NCI-H146 treated with DMSO at 0.1 percent for 48 hours (cell line): Measurements from ENCODE around the gene TEDC2.
"Not testable (repeated sequence)": the region's sequence is repeated elsewhere in the genome, so short reads cannot be mapped to it uniquely, and the experiment has no call there.

Experiments used
- DNase-seq: peaks from one replicate; lab custom pipeline; 2025; ENCODE audit not compliant: unreplicated experiment; lab: John Stamatoyannopoulos, UW

Gene TEDC2

DNA sequence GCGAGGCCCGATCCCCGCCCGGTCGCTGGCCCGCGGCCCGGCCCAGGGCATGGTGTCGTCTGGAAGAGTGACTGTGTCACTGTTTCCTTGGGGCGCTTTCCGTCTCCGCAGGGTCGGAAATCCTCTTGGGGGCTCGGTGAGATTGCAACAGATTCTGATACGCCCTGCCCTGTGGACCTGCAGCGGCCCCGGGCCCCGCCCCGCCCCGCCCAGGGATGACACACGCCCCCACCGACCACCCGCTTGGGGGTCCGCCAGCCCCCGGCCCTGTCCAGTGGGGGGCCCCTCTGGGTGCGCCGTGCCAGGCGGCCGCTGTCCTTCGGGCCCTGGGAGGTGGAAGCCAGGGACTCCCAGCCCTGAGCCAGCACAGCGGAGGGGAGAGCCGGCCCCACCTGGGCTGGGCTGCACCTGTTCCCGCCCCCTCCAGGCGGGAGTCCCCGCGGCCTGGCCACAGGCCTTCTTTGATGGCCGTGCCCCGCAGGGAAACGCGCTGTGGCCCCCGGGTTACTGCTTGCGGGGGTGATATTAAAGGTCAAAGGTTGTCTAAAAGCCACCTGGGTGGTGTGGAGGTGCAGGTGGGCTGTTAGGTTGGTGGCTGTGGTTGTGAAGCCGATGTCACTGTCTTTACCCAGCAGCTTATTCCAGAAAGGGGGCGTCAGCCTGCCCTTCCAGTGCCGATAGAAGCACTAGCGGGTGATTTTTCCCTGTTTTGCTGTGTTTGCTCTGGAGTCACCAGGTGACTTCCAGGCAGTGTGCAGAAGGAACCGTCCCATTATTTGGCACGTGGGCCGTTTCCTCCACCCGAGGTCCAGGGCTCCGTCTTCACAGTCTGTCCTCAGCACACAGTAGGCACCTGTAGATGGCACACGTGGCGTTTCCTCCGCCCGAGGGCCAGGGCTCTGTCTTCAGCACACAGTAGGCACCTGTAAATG lies 15.8 kb downstream of the TEDC2 start:
- DNase-seq, result peak; percentile 58

DNA sequence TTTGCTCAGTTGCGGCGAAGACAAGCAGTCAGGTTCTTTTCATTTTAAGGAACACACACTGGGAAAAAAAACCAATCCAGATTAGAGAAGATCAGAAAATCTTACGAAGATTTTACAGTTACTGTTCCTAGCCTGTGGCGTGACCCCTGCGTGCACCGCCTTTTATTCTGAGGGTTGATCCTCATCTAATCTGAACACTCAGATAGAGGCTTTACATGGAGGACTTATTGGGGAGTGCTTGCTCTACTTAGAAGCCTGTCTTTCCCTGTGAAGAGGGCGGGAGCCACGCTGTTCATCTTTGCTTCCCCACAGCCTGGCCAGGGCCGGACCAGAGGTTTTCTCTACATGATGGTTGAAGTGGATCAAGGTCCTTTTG lies 16.4 kb downstream of the TEDC2 start:
- no peak for DNase-seq

DNA sequence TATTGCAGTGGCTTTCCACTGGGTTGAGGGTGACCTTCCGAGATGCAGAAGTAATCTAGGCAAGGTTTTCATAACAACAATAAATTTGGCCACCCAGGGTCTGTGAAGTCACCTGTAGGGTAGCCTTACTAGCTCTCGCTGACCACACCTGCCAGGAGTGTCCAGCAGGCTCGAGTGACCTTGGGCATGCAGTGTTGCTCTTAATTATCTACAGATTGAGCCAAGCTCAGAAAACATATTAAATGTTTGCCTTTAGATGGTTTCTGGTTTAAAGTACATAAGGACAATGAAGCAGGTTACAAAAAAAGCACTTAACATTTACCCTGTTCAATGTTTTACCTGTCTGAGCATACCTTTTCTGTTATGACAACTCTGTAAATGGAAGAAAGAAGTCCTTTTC lies 16.8 kb downstream of the TEDC2 start:
- no peak for DNase-seq

DNA sequence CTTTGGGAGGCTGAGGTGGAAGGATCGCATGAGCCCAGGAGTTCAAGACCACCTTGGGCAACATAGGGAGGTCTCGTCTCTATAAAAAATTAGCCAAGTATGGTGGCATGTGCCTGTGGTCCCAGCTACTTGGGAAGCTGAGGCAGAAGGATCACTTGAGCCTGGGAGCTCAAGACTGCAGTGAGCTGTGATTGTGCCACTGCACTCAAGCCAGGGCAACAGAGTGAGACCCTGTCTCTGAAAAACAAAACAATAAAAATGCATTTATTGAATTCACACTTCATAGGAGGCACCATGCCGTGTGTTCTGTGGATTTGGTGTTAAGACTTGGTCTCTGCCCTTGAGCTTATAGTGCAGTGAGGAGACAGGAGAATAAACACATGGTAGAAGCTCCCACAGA lies 17.4 kb downstream of the TEDC2 start:
- no peak for DNase-seq

DNA sequence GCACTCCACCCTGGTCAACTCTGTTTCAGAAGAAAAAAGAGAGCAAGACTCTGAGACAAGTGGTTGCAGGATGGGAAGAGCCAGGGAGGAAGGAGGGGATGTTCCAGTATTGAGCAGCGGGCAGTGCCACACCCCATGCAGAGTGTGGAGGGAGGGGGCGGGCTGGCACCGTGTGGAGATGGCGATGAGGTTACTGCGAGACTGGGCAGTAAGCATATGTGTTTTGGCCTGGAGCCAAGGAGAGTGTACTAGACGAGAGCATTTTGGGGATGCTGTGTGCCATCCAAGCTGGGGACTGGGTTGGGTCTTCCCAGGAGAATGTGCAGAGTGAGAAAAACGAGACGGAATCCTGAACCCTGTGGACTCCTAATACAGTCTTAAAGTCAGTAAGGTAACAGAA lies 18.4 kb downstream of the TEDC2 start:
- no peak for DNase-seq

DNA sequence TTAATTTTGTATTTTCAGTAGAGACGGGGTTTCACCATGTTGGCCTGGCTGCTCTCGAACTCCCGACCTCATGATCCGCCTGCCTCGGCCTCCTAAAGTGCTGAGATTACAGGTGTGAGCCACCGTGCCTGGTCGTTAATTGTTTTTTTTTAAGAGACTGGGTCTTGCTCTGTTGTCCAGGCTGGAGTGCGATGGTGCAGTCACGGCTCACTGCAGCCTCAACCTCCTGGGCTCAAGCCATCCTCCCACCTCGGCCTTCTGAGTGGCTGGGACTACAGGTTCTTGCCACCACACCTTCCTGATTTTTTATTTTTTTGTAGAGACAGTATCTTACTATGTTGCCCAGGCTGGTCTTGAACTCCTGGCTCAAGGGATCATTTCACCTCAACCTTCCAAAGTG lies 20.1 kb downstream of the TEDC2 start:
- not testable (repeated sequence) for DNase-seq

DNA sequence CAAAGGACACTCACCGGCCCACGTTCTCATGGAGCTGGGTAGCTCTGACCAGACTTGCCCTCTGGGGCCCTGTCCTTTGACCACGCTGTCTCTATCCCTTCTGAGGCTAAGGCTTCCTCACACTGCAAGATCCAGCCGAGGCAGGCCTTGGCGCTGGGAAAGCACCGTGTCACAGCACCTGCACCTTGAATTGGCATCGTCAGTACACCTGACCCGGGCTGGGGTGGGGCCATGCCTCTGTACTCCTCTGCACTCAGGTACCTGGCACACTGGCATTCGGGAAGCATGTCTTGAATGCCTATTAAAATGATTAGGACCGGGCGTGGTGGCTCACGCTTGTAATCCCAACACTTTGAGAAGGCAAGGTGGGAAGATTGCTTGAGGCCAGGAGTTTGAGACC lies 21.0 kb downstream of the TEDC2 start:
- DNase-seq, result no peak

DNA sequence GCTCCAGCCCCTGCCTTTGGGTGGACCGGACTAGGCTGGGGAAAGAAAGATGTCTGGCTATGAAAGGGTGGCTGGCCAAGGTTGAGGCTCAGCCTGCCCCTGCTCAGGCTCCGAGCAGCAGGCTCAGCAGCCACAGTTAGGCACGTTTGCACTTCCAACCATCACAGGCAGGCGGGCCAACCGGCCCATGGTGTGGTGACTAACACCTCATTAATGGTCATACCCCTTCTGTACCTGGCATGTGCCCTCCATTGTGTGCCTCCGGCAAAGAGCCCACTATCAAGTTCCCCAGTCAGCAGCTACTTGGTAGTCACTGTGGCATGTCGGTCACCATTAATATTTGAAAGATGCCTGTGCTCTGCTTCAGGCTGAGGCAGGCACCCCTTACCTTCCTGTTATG lies 21.8 kb downstream of the TEDC2 start:
- no peak for DNase-seq

DNA sequence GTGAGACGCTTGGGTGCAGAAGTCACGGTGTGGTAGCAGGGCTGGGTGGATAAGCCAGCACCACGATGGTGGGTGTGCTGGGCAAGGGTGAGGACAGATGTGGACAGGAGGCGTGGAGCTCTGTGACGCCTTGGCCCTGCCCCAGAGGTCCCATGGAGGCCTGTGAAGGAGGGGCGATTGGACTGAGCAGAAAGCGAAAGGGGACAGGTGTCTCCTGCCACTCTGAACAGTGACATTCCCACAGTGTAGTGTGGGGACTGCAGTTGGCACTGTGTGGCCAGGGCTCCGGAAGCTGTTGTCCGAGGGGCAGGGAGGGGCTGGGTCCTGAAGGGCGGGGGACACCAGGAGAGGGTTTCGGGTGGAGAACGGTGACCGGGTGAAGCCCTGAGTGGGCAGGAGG lies 22.3 kb downstream of the TEDC2 start:
- no peak for DNase-seq

DNA sequence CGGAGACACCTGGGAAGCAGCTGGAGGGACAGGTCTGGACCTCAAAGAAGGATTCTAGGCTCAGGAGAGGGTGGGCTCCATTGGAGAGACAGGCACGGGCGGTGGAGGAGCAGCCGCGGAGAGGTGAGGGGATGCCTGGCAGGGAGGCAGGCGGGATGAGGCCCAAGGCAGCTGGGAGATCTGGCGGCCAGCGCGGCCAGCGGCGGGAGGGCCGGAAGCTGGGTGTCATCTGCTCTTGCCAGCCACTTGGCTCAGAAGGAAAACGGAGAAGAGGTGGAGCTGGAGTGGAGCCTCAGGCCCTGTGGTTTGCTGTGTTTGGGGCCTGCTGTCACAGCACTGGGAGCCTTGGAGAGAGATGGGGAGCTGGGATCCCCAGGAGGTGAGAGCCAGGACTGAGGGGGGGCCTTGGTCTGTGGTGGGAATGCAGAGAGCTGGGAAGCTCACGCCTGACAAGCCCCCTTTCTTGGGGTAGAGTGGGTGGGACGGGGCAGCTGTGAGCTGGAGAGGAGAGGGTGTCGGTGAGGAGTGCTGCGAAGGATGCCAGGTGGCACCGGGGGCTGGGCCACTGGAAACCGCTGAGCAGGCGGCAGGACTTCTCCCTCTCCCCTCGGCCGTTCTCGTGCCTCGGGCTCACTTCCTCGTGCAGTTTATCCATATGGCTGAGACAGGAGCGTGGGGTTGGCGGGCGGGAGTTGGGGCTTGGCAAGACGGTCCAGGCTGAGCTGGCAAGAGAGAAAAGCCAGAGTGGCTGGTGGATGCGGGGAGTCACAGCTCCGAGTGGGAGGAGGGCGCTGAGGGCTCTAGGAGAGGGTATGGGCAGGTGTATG lies 23.0 kb downstream of the TEDC2 start:
- DNase-seq, result no peak

DNA sequence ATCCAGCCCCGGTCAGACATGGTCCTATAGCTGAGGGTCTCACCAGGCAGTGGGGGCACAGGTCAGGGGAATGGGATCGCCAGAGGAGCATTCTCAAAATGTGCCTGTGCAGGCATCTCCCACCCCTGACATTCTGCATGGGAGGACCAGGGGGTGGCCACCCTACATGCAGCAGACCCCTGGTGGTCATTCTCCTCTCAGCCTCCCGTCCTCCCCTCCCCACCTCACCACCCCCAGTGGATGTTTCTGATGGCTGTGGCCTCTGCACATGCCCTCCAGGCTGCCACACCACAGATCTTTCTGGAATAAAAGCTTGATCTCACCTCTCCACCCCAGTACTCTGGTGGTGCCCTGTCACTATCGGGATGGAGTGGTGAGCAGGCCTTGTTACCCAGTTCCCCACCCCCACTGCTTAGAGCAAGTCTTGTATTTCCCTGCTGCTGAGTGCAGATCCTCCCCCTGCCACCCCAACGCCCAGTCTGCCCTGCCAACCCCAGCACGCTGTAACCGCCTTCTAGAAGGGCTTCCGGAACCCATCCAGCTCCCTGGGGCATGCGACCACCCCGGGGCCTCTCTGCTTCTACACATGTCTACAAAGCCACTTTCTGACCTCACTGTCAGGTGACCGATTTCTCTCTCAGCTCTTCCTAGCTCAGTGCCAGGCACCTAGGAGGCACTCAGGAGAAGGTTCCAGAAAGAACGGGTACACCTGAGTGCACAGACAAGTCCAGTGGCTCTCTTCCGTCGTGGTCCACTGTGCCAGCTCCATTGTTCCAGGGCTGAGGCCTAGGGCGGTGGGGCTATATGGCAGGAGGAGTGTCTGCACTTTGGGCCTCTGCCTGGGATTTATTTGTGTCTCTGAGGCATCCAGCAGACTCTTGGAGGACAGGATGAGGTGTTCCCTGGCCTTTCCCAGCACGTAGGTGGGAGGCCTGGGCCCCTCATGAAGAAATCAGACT lies 24.3 kb downstream of the TEDC2 start:
- DNase-seq, result no peak

DNA sequence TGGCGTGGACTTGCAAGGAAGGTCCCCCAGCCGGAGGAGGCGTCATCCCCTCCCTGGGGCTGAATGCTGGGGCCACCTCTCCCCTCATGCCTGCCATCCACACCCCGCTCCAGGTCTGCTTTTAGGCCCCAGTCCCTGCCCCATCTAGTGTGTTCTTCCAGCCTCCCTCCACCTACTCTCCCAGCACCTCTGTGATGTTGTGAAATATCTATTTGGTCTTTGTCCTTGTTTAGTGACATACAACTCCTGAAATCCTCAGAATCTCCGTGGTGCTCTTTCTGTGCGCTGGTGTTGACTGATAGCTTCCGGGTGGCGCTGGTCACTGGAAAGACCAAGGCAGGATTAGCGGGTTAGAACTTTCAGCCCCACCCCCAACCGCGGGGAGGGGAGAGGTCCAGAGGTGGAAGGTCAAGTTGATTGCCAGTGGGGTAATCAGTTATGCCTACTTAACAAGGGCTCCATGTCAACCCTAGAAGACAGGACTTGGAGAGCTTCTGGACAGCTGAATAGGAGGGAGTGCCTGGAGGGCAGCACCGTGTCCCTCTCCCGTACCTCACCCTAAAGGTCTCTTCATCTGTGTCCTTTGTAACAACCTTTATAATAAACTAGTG lies 25.1 kb downstream of the TEDC2 start:
- DNase-seq, result no peak

DNA sequence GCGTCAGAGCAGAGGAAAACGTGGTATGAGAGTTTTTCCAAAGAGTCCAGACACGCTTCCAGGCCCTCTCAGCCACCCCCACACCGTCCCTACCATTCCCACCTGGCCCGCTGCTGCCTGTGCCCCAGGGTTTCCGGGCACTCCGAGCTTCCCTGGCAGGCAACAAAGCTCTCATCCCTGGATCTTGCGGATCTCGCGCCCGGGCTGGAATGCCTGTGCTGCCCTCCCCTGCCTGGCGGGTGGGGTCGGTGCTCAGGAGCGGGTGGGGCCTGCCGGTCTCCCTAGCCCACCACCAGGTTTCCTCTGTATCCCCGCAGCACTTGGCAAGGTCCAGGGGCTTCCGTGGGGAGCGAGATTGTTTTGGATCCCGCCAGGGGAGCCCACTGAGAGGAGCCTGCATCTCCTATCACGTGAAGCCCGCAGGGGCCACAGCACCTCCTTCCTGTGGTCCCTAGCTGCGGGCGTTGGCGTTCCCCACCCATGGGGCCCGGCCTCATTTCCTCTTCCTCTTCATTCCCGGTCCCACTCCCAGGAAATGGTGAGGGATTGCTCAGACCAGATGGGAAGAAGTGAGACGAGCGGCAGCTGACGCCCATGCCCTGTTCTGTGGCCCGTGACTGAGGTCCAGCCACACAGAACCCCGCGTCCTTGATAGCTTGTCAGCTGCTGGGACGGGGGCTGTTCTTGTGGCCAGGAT lies 26.1 kb downstream of the TEDC2 start:
- no peak for DNase-seq

DNA sequence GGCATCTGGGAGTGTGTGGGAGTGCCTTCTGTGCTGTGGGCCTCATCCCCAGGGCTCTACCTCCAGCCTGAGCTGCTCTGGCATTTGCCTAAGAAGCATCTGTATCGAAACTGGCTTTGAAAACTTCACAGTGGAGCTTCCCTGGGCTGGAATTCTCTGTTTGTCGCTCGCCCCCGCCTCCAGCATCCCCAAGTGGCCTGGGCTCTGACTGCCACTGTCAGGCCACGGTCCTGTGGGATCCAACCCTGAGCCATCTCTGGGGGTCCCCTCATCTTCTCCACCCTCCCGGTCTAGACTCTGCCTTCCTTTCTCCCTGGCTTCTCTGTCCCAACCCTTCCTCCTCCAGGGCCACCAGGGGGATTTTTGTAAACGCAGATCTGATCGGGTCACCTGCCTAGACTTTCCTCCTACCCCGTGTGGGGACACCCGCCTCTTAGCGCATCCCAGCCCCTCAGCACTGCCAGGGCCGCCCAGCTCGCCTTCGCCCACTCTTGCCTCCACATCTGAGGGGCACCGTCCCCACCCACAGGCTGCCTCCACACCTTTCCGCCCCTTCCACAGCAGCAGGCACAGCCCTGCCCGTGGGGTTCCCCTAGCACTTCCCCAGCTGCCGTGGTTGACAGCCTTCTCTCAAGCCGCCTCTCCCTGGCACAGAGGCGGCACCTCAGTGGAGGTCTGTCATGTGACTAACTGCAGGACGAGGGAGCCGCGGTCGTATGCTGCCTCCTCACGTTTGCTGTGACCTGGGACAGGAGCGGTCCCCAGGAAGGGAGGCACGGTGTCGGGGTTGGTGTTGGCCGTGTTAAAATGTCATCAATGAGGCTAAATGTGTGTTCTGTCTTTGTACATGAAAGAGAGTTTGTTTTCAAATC lies 27.0 kb downstream of the TEDC2 start:
- DNase-seq, result no peak

DNA sequence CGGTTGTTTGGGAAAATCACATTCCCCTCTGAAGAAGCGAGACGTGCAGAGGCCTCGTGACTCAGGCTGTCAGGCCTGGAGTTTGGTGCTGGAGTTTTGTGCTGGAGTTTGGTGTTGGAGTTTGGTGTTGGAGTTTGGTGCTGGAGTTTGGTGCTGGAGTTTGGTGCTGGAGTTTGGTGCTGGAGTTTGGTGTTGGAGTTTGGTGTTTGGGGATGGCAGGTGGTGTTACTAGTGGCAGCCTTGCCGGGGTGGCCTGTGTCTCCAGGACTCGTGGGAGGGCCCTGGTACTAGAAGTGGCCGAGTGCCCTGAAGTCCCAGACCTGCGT lies 27.6 kb downstream of the TEDC2 start:
- no peak for DNase-seq

DNA sequence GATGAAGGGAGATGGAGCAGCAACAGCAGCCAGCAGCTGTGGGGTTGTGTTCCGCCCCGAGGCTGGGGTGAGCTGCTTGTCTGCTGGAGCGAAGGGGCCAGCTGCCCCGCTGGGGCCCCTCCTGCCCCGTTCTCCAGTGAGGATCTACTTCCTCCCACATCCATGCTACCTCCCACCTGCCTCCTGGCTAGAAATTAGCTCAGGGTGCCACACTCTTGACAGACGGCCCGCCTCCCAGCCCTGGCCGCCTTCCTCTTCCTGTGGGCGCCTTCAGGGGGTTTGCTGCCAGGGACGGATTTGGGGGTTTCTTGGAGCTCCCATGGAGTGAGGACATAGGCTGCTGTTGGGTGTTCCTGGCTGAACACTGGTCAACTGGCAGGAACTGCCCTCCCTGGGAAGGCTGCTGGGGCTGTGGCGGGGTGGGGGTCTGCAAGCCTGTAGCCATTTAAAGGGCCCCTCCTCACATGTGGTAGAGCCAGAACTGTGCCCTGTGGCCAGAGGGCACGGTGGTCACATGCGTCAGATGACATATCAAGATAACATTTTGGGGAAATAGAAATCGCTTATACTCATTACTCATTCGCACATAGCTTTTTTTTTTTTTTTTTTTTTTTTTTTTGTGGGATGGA lies 28.1 kb downstream of the TEDC2 start:
- DNase-seq, result no peak

DNA sequence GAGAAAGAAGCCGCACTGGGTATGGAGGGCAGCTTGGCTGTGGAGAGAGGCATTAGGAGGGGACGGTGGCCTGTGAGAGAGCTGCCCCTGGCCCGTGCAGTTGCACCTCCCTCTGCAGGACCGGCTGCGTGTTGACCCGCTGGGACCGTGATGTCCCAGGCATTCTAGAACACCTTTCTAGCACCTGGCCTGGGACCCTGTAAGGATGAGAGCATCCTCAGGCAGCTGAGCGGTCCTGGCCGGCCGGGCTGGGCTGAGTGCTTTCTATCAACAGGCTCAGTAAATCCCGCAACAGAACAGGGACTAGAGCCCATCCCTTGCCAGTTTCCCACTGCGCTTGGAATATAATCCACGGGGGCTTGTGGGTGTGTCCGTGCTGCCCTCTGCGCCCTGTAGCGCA lies 29.7 kb downstream of the TEDC2 start:
- DNase-seq, result no peak

DNA sequence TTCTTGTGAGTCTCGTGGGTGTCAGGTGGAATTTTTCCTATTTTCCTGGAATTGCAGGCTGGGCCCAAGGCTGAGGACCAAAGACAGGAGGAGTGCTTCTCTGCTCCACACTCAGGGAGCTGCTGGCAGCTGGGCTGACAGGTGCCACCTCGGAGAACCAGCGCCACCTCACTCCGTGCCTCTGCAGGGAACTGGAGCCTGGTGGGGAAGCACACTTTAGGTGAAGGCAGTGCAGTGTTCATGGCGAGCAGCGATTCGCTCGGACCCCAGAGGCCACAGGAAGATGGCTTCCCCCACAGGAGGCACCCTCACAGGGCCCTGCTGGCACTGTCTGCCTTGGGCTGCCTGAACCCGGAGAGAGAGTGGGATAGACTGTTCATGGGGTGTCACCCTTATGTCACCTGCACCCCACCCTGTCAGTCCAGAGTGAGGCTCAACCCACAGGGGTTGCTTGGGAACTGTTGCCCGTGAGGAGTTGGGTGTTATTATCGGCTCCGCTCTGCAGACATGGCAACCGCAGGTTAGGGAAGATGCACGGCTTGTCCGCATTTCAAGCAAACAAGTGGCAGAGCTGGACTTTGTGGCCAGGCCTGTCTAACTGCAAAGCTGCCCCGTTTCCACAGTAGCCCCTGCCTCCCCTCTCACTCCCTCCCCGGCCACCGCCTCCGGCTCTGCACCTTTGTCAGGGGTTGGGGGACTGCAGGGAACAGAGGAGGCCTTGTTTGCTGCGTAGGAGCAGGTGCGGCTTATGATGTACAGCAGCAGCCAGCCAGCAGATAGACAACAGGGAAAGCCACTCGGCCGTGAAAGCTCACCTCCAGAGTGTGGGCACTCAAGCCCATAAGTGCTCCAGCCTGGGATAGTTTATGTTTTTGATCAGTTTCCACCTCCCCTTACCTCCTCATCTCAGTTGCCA lies 30.5 kb downstream of the TEDC2 start:
- DNase-seq, result no peak
